Adrenal gland (tissue), 5 donors: Measurements from ENCODE around the gene INPPL1.

Source experiments
- CTCF ChIP-seq, 6 experiments: fragments of 450-650 bp in 4 of 6; fragments of 200-600 bp in 2 of 6; sonication (generic) in 1 of 6; IDR thresholded peaks; 1 replicate in 5 of 6; 2 replicates in 1 of 6; pipeline versions ENCODE4 v1.5.1 to v1.8.0; 2016 to 2021; ENCODE audit warnings: antibody characterized with exemption in 6 of 6, mild to moderate bottlenecking in 2 of 6, moderate library complexity in 1 of 6
- POLR2A ChIP-seq, 2 donors: fragments of 450-650 bp; IDR thresholded peaks; one replicate each; pipeline ENCODE4 v1.6.1; 2017; ENCODE audit warnings: antibody characterized with exemption in 2 of 2, mild to moderate bottlenecking in 2 of 2, moderate library complexity in 1 of 2
- donor health status: DM: no; HTN: no; CAD: no.

- no peak for TF ChIP-seq CTCF (IDR thresholded peaks at IDR 0.05)
- TF ChIP-seq POLR2A (IDR thresholded peaks at IDR 0.05) = no peak
Measured at GRCh38 chr11:72235351-72236057, 10.9 kb downstream of the INPPL1 start.
